H1 (cell line): Measurements from ENCODE around the gene CD247. TPM values are rescaled to one million over a fixed set of nuclear protein-coding genes. Genes with fewer than 3 reads are reported as not detected.

ENCODE experiments used
- CTCF ChIA-PET: fragments of 300-600 bp; sonication (Branson Sonifier 250); formaldehyde crosslinking; loops from one replicate; lab custom pipeline; 2021; ENCODE audit not compliant: partially characterized antibody; lab: Charles Lee
- POLR2A ChIA-PET: fragments of 300-600 bp; sonication (Branson Sonifier 250); formaldehyde crosslinking; loops from one replicate; lab custom pipeline; 2021; ENCODE audit warnings: inconsistent platforms; ENCODE audit not compliant: partially characterized antibody; lab: Charles Lee
- DNase-seq, 2 experiments: peaks; one replicate each; pipeline versions ENCODE4 v3.0.0 to v3.0.0-alpha.2; 2010 to 2022; ENCODE audit warnings: low spot score in 2 of 2, low read depth in 1 of 2, mixed read lengths in 1 of 2
- FAIRE-seq: peaks from 2 replicates; lab custom pipeline; 2011; peaks lifted over from hg19 to GRCh38; lab: Jason Lieb, UNC
- H2AFZ ChIP-seq: 2 replicates; pipeline ENCODE4 v1.8.1; 2012; ENCODE audit warnings: low read length, inconsistent platforms
- H2AK5ac ChIP-seq: 2 replicates; pipeline ENCODE4 v1.6.1; 2013; ENCODE audit warnings: low read depth, low read length
- H2BK120ac ChIP-seq: replicated peaks from 2 replicates; pipeline ENCODE3; 2013; ENCODE audit warnings: low read depth, low read length, inconsistent platforms
- H2BK12ac ChIP-seq: 2 replicates; pipeline ENCODE4 v1.6.1; 2013; ENCODE audit warnings: low read depth, low read length
- H2BK15ac ChIP-seq: 2 replicates; pipeline ENCODE4 v1.6.1; 2013; ENCODE audit warnings: low read length
- H2BK20ac ChIP-seq: 2 replicates; pipeline ENCODE4 v1.6.1; 2013; ENCODE audit warnings: low read length
- H2BK5ac ChIP-seq: 2 replicates; pipeline ENCODE4 v1.6.1; 2013; ENCODE audit warnings: low read depth, low read length
- H3K14ac ChIP-seq: 2 replicates; pipeline ENCODE4 v1.6.1; 2013; ENCODE audit warnings: inconsistent platforms; ENCODE audit not compliant: insufficient read length
- H3K18ac ChIP-seq: 2 replicates; pipeline ENCODE4 v1.6.1; 2013; ENCODE audit warnings: low read length; ENCODE audit errors: extremely low read depth
- H3K23ac ChIP-seq: 2 replicates; pipeline ENCODE4 v1.6.1; 2013; ENCODE audit warnings: inconsistent platforms; ENCODE audit not compliant: insufficient read length
- H3K23me2 ChIP-seq: 2 replicates; pipeline ENCODE4 v1.6.1; 2013; ENCODE audit warnings: low read depth, low read length
- H3K27ac ChIP-seq: 2 replicates; pipeline ENCODE4 v1.6.1; 2011; ENCODE audit warnings: low read depth, low read length, inconsistent platforms
- H3K27me3 ChIP-seq, 4 experiments: replicated peaks in 1 of 4; 1 replicate in 1 of 4; 2 replicates in 3 of 4; pipeline versions ENCODE4 v1.6.1 to v1.8.1; 2011 to 2013; ENCODE audit warnings: low read length in 3 of 4, mild to moderate bottlenecking in 3 of 4, inconsistent platforms in 2 of 4, mixed read lengths in 2 of 4, moderate library complexity in 1 of 4; ENCODE audit not compliant: control insufficient read depth in 3 of 4, insufficient read depth in 3 of 4; ENCODE audit errors: extremely low read depth in 1 of 4
- H3K36me3 ChIP-seq, 4 experiments: 2 replicates each; pipeline versions ENCODE4 v1.6.1 to v1.8.1; 2011 to 2013; ENCODE audit warnings: mild to moderate bottlenecking in 4 of 4, low read length in 3 of 4, moderate library complexity in 2 of 4, control low read depth in 1 of 4, inconsistent platforms in 1 of 4; ENCODE audit not compliant: insufficient read depth in 4 of 4, control insufficient read depth in 2 of 4
- H3K4ac ChIP-seq: replicated peaks from 2 replicates; pipeline ENCODE3; 2013; ENCODE audit warnings: low read length, low read depth, mixed read lengths, inconsistent platforms; ENCODE audit not compliant: insufficient read length
- H3K4me1 ChIP-seq, 4 experiments: replicated peaks in 1 of 4; 1 replicate in 1 of 4; 2 replicates in 3 of 4; pipeline versions ENCODE4 v1.6.1 to v1.8.1; 2011 to 2013; ENCODE audit warnings: low read length in 3 of 4, inconsistent platforms in 2 of 4, mixed read lengths in 1 of 4; ENCODE audit not compliant: insufficient read depth in 4 of 4, control insufficient read depth in 3 of 4
- H3K4me2 ChIP-seq, 2 experiments: 2 replicates each; pipeline versions ENCODE4 v1.6.1 to v1.8.1; 2011 to 2013; ENCODE audit warnings: low read depth in 2 of 2, low read length in 2 of 2, control low read depth in 1 of 2, inconsistent platforms in 1 of 2, mild to moderate bottlenecking in 1 of 2; ENCODE audit not compliant: insufficient read depth in 1 of 2
- H3K4me3 ChIP-seq, 4 experiments: fragments of 200-600, 300-600 bp in 1 of 4; sonication (generic), shearing (Covaris generic), sonication (Bioruptor Twin) in 1 of 4; 2 replicates each; pipeline versions ENCODE4 v1.5.1 to v1.8.1; 2011 to 2016; ENCODE audit warnings: low read length in 4 of 4, low read depth in 3 of 4, control low read depth in 2 of 4, inconsistent platforms in 2 of 4, mild to moderate bottlenecking in 2 of 4, mixed read lengths in 1 of 4, moderate library complexity in 1 of 4; ENCODE audit not compliant: insufficient read depth in 2 of 4; ENCODE audit errors: extremely low read depth in 1 of 4
- H3K56ac ChIP-seq: replicated peaks from 2 replicates; pipeline ENCODE3; 2013; ENCODE audit warnings: low read depth, mild to moderate bottlenecking, mixed read lengths, low read length, inconsistent platforms; ENCODE audit not compliant: insufficient read length
- H3K79me1 ChIP-seq: 2 replicates; pipeline ENCODE4 v1.6.1; 2013; ENCODE audit warnings: low read depth, low read length, control low read depth
- H3K79me2 ChIP-seq, 2 experiments: 2 replicates each; pipeline versions ENCODE4 v1.6.1 to v1.8.1; 2012 to 2013; ENCODE audit warnings: low read length in 2 of 2, mild to moderate bottlenecking in 2 of 2, inconsistent platforms in 1 of 2; ENCODE audit not compliant: insufficient read depth in 2 of 2, control insufficient read depth in 1 of 2
- H3K9ac ChIP-seq, 4 experiments: replicated peaks in 1 of 4; 1 replicate in 1 of 4; 2 replicates in 3 of 4; pipeline versions ENCODE4 v1.6.1 to v1.8.1; 2011 to 2013; ENCODE audit warnings: low read depth in 3 of 4, low read length in 3 of 4, control low read depth in 2 of 4, mild to moderate bottlenecking in 2 of 4, moderate library complexity in 2 of 4, inconsistent platforms in 1 of 4; ENCODE audit errors: extremely low read depth in 1 of 4
- H3K9me3 ChIP-seq, 2 experiments: 2 replicates each; pipeline versions ENCODE4 v1.6.1 to v1.8.1; 2012 to 2013; ENCODE audit warnings: mild to moderate bottlenecking in 2 of 2, moderate library complexity in 2 of 2, control low read depth in 1 of 2, inconsistent platforms in 1 of 2, low read depth in 1 of 2, low read length in 1 of 2, mixed read lengths in 1 of 2; ENCODE audit not compliant: insufficient read depth in 2 of 2
- H4K20me1 ChIP-seq, 2 experiments: replicated peaks in 1 of 2; 2 replicates each; pipeline versions ENCODE3 to v1.8.1; 2011 to 2013; ENCODE audit warnings: inconsistent platforms in 2 of 2, low read length in 2 of 2, mild to moderate bottlenecking in 1 of 2; ENCODE audit not compliant: insufficient read depth in 2 of 2, control insufficient read depth in 1 of 2
- H4K5ac ChIP-seq: 2 replicates; pipeline ENCODE4 v1.6.1; 2013; ENCODE audit warnings: low read length, low read depth, mixed read lengths, inconsistent platforms; ENCODE audit not compliant: insufficient read length
- H4K8ac ChIP-seq: 2 replicates; pipeline ENCODE4 v1.8.0; 2013; ENCODE audit warnings: mild to moderate bottlenecking, moderate library complexity, low read length, inconsistent platforms; ENCODE audit not compliant: insufficient read depth; ENCODE audit errors: extremely low read depth
- H4K91ac ChIP-seq: replicated peaks from 2 replicates; pipeline ENCODE3; 2013; ENCODE audit warnings: low read length, mixed read lengths, inconsistent platforms; ENCODE audit not compliant: insufficient read length
- RAD21 ChIP-seq, 2 experiments: IDR thresholded peaks in 1 of 2; conservative IDR thresholded peaks in 1 of 2; 2 replicates each; pipeline ENCODE4 v1.6.1; 2011; ENCODE audit warnings: low read depth in 2 of 2, low read length in 2 of 2, improper control_type of control experiment in 1 of 2, inconsistent platforms in 1 of 2, mild to moderate bottlenecking in 1 of 2, moderate library complexity in 1 of 2
- RBBP5 ChIP-seq: IDR thresholded peaks from 2 replicates; pipeline ENCODE4 v1.7.1; 2012; ENCODE audit warnings: low read depth, mild to moderate bottlenecking, inconsistent platforms, low read length, moderate library complexity, borderline replicate concordance
- SP1 ChIP-seq: IDR thresholded peaks from 2 replicates; pipeline ENCODE4 v1.6.1; 2011; ENCODE audit warnings: low read depth, low read length
- WGBS, 2 experiments: shearing (Covaris generic) in 1 of 2; methylation state at CpG; one replicate each; pipeline versions ENCODE4 v1.1.6 to v1.1.7; 2013 to 2015; ENCODE audit warnings: low lambda C conversion rate in 2 of 2, mixed read lengths in 2 of 2, inconsistent platforms in 1 of 2, low coverage in 1 of 2, missing lambda C conversion rate in 1 of 2; ENCODE audit not compliant: insufficient replicate concordance in 2 of 2, insufficient coverage in 1 of 2, insufficient read length in 1 of 2; ENCODE audit errors: extremely low coverage in 1 of 2, missing lambda C conversion rate in 1 of 2; 5-methylcytosine and 5-hydroxymethylcytosine counted together
- polyA plus RNA-seq, 7 experiments: library from polyadenylated mRNA; depleted of rRNA in 3 of 7; stranded (reverse) in 5 of 7; unstranded in 2 of 7; fragments of >200 nt in 5 of 7; fragments of 200-250 nt in 2 of 7; gene quantifications; 1 replicate in 5 of 7; 2 replicates in 1 of 7; 4 replicates in 1 of 7; pipeline versions ENCODE4 v1.2.1 to v1.2.3, GENCODE V29; 2011 to 2013; ENCODE audit warnings: missing spikeins in 2 of 7, mixed read lengths in 2 of 7
- total RNA-seq: library from RNA; stranded (reverse); fragmentation: NEBNext Ultra II Directional; extraction: Animal tissue kit (Norgen Biotek cat#: 25700); gene quantifications from 2 replicates; pipeline ENCODE4 v1.2.1, GENCODE V29; 2021
- TF ChIP-seq, protein P1 (sequence below), 3 experiments: IDR thresholded peaks; 1 replicate in 2 of 3; 2 replicates in 1 of 3; pipeline versions ENCODE4 v1.5.1 to v1.6.1; 2011; ENCODE audit warnings: low read length in 3 of 3, mild to moderate bottlenecking in 3 of 3, inconsistent platforms in 2 of 3, low read depth in 1 of 3, moderate library complexity in 1 of 3; ENCODE audit not compliant: insufficient read depth in 1 of 3; ENCODE audit errors: control extremely low read depth in 1 of 3

CD247 gene
- total and polyA plus RNA-seq, 2 of the 8 experiments (the other 6 are each of a cell fraction or from before 2014, with no cell fraction given), result 2.0 to 2.2 TPM

GRCh38 chr1:167463080-167463479 lies 55.2 kb downstream of the CD247 start:
- H3K36me3 ChIP-seq, result no peaks in the 10 kb centered on the region
- 95% methylated on average over 4 of the region's 4 CpGs; no CpG with 5 or more reads in 1 of the 2 experiments for WGBS, 2 experiments
- H4K20me1 ChIP-seq, result no peaks in the 10 kb centered on the region
- no peak overlapping the region for H2BK20ac ChIP-seq
- no peak overlapping the region for H2BK5ac ChIP-seq
- H3K18ac ChIP-seq, result no peak overlapping the region
- no peaks in the 10 kb centered on the region for H3K9me3 ChIP-seq
- H3K79me1 ChIP-seq, result no peaks in the 10 kb centered on the region
- H3K27ac ChIP-seq, result no peak overlapping the region
- H4K8ac ChIP-seq, result no peak overlapping the region
- DNase-seq, result no peak
- H4K91ac ChIP-seq, result no peak overlapping the region
- no peaks in the 10 kb centered on the region for H3K23me2 ChIP-seq
- H3K23ac ChIP-seq, result no peak overlapping the region
- no peak overlapping the region for H3K4ac ChIP-seq
- H3K56ac ChIP-seq, result no peak overlapping the region
- ChIA-PET CTCF (interaction anchor here (0.7 kb wide), 1 partner anchor 70 kb away, joined by 3 read pairs; no protein-coding TSS in a partner anchor), POLR2A (no interaction called here)
- no peak overlapping the region for H4K5ac ChIP-seq
- no peaks in the 10 kb centered on the region for H3K27me3 ChIP-seq
- TF ChIP-seq, protein P1, sequence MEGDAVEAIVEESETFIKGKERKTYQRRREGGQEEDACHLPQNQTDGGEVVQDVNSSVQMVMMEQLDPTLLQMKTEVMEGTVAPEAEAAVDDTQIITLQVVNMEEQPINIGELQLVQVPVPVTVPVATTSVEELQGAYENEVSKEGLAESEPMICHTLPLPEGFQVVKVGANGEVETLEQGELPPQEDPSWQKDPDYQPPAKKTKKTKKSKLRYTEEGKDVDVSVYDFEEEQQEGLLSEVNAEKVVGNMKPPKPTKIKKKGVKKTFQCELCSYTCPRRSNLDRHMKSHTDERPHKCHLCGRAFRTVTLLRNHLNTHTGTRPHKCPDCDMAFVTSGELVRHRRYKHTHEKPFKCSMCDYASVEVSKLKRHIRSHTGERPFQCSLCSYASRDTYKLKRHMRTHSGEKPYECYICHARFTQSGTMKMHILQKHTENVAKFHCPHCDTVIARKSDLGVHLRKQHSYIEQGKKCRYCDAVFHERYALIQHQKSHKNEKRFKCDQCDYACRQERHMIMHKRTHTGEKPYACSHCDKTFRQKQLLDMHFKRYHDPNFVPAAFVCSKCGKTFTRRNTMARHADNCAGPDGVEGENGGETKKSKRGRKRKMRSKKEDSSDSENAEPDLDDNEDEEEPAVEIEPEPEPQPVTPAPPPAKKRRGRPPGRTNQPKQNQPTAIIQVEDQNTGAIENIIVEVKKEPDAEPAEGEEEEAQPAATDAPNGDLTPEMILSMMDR (IDR thresholded peaks at IDR 0.05; ENCODE audit: control extremely low read depth in 1 of 3, insufficient read depth in 1 of 3, low read depth in 1 of 3, low read length in 3 of 3), result no peak
- TF ChIP-seq RBBP5 (no peak), SP1 (no peak), RAD21 (IDR thresholded peaks at IDR 0.05 in 1 of 2, conservative IDR thresholded peaks at IDR 0.05 in 1 of 2; ENCODE audit: low read depth in 2 of 2, low read length in 2 of 2) (no peak)
- no peak overlapping the region for H3K4me3 ChIP-seq
- H2AFZ ChIP-seq, result no peak overlapping the region
- H3K79me2 ChIP-seq, result no peaks in the 10 kb centered on the region
- H3K4me2 ChIP-seq, result no peak overlapping the region
- H2BK120ac ChIP-seq, result no peak overlapping the region
- no peak overlapping the region for H2BK15ac ChIP-seq
- no peak overlapping the region for H3K9ac ChIP-seq
- no peak overlapping the region for H3K14ac ChIP-seq
- FAIRE-seq, result no peak
- H2BK12ac ChIP-seq, result no peak overlapping the region
- H2AK5ac ChIP-seq, result no peak overlapping the region
- H3K4me1 ChIP-seq, result peaks cover 3 to 9% (median 8%) of the 10 kb centered on the region in 4 experiments; a peak in 6 of 7 replicates
